Stimulated activated memory B cell treated with anti-CD40 and anti-IgM and Interleukin-4, amounts not matched to agents 10 μg/mL and 1 μg/mL and 100 μg/mL, for 72 hours (primary cell): ENCODE measurements around the gene CXorf65.

Experiments
- ATAC-seq: fragments of 150-1000 bp; cut with Tn5 transposase; 2 replicates; pipeline ENCODE4 v1.10.0; 2021
- H3K27ac Mint-ChIP-seq: one replicate; pipeline ENCODE4 v1.8.0; 2022; ENCODE audit warnings: mild to moderate bottlenecking, mixed read lengths
- H3K27me3 Mint-ChIP-seq: one replicate; pipeline ENCODE4 v1.8.0; 2022; ENCODE audit warnings: mixed read lengths
- H3K36me3 Mint-ChIP-seq: one replicate; pipeline ENCODE4 v1.8.0; 2022; ENCODE audit warnings: mixed read lengths
- H3K4me1 Mint-ChIP-seq: one replicate; pipeline ENCODE4 v1.8.0; 2022; ENCODE audit warnings: mixed read lengths
- H3K4me3 Mint-ChIP-seq: one replicate; pipeline ENCODE4 v1.8.0; 2022; ENCODE audit warnings: mild to moderate bottlenecking, moderate library complexity, mixed read lengths
- H3K9me3 Mint-ChIP-seq: one replicate; pipeline ENCODE4 v1.8.0; 2022; ENCODE audit warnings: mixed read lengths

Gene CXorf65

DNA sequence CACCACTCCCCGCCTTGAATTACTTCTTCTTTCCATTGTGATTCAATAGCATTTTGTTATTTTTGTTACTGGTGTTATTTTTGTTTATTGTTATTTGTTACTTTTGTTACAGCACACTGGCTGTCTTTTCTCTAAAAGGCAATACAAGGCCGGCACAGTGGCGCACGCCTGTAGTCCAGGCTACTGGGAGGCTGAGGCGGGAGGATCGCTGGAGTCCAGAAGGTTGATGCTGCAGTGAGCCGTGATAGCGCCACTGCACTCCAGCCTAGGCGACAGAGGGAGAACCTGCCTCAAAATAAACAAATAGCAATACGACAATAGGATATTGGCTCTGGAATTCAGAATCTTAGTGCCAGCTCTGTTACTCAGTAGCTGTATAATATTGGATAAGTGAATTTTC is 10.8 kb upstream of the CXorf65 start:
- Mint-ChIP-seq H3K4me1 (peaks cover 10% of the 10 kb centered on the region), H3K9me3 (no peaks in the 10 kb centered on the region), H3K4me3 (no peak overlapping the region), H3K36me3 (peaks cover 10% of the 10 kb centered on the region), H3K27ac (peak overlapping the region; percentile 98), H3K27me3 (no peaks in the 10 kb centered on the region)
- no peak for ATAC-seq

DNA sequence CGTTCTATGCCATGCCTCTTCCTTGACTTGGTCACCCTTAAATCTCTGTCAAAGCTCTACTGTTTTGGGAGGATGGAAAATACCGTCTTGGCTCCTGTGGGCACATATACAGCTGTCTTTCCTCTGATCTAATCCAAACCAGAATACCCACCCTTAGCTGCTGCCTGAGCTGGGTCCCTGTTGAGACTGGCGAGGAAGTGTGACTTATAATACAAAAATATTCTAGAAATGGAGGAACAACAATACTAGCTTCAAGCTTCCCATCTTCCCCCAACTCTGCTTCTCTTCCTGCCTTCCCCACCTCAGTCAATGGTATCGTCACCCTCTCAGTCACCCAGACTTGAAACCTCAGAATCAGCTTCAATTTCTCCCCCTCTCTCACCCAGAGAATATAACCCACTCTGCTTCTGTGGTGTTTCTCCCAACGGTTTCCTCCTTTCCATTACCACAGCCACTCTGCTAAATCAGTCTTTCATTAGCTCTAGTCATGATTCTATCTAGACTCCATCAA is 5.4 kb upstream of the CXorf65 start:
- H3K4me3 Mint-ChIP-seq, result peak overlapping the region; percentile 98
- no peaks in the 10 kb centered on the region for H3K27me3 Mint-ChIP-seq
- H3K4me1 Mint-ChIP-seq, result peaks cover 49% of the 10 kb centered on the region
- peak overlapping the region; percentile 94 for H3K27ac Mint-ChIP-seq
- ATAC-seq, result peak; percentile 32
- peaks cover 41% of the 10 kb centered on the region for H3K36me3 Mint-ChIP-seq
- H3K9me3 Mint-ChIP-seq, result no peaks in the 10 kb centered on the region

DNA sequence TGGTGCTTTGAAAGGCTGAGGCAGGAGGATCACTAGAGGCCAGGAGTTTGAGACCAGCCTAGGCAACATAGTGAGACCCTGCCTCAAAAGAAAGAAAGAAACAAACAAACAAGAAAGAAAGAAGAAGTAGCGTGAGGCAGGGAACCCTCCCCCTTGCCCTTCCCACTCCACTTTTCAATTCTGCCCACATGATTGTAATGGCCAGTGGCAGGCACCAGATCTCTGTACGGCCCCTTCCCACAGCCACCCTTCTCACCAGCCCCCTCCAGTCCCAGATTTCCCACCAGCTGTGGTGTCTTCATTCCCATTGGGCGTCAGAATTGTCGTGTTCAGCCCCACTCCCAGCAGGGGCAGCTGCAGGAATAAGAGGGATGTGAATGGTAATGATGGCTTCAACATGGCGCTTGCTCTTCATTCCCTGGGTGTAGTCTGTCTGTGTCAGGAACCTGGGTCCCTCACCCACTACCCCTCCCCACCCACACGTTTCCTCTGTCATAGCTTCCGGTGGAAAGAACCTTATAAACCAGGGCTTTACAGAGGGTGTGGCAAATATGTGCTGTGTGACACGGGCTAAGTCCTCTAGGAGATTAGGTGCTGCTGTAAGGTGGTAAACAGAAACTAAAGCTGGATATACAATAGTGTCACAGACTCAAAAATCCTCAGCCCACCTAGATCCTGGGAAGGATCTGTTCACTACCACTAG is 4.8 kb upstream of the CXorf65 start, which contains the start of gene IL2RG:
Gene IL2RG, minus strand, starts transcription at position 437 of the 703 bp plus-strand sequence. Its CDS starts 38 bp downstream, at position 399.
- ATAC-seq, result peak; percentile 98
- peak within 1 kb of the TSS; percentile 94 for H3K27ac Mint-ChIP-seq
- H3K4me1 Mint-ChIP-seq, result peaks cover 55% of the 10 kb centered on the region
- no peaks in the 10 kb centered on the region for H3K27me3 Mint-ChIP-seq
- no peaks in the 10 kb centered on the region for H3K9me3 Mint-ChIP-seq
- H3K4me3 Mint-ChIP-seq, result peak within 1 kb of the TSS; percentile 98
- peaks cover 48% of the 10 kb centered on the region for H3K36me3 Mint-ChIP-seq

DNA sequence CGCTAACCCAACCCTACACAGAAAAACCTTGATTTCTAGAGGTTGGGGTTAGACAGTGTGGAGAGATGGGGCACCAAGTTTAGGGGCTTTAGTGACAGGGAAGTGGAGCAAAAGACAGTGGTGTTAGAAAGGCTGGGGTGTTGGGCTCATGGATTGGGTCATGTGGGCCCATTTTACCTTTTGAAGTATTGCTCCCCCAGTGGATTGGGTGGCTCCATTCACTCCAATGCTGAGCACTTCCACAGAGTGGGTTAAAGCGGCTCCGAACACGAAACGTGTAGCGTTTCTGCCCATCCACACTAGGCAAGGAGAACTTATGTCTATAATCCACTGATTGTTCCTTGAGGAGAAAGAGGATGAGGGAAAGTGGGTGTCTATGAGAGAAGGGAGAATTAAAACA is 2.5 kb upstream of the CXorf65 start:
- Mint-ChIP-seq H3K27me3 (no peaks in the 10 kb centered on the region), H3K27ac (peak overlapping the region; percentile 94), H3K4me1 (peaks cover 74% of the 10 kb centered on the region), H3K9me3 (no peaks in the 10 kb centered on the region), H3K36me3 (peaks cover 58% of the 10 kb centered on the region), H3K4me3 (peak overlapping the region; percentile 98)
- no peak for ATAC-seq

DNA sequence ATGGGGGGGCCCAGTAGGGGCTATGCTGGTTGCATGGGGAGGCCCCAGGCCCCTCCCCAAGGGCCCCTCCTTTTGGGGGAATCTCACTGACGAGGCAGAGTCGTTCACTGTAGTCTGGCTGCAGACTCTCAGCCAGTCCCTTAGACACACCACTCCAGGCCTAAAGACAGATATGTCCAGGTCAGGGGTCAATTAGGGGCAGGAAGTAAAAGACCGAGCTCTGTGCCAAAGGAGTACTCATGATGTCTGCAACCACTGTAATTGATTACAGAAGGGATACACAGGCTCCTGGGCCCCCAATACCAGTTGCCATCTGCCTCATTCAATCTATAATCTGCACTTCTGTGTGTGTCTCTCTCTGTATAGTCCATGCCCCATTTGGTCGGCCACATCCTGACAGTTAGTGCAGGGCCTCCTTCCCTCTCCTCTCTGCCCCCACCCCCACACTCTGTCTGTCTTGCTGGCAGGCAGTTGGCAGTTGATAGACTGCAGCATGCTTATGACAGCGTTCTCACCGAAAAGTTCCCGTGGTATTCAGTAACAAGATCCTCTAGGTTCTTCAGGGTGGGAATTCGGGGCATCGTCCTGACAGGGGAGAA is 1.3 kb upstream of the CXorf65 start:
- H3K4me1 Mint-ChIP-seq, result peaks cover 86% of the 10 kb centered on the region
- H3K27ac Mint-ChIP-seq, result peak overlapping the region; percentile 94
- peak overlapping the region; percentile 98 for H3K4me3 Mint-ChIP-seq
- no peaks in the 10 kb centered on the region for H3K9me3 Mint-ChIP-seq
- H3K36me3 Mint-ChIP-seq, result peaks cover 58% of the 10 kb centered on the region
- H3K27me3 Mint-ChIP-seq, result no peaks in the 10 kb centered on the region
- no peak for ATAC-seq

DNA sequence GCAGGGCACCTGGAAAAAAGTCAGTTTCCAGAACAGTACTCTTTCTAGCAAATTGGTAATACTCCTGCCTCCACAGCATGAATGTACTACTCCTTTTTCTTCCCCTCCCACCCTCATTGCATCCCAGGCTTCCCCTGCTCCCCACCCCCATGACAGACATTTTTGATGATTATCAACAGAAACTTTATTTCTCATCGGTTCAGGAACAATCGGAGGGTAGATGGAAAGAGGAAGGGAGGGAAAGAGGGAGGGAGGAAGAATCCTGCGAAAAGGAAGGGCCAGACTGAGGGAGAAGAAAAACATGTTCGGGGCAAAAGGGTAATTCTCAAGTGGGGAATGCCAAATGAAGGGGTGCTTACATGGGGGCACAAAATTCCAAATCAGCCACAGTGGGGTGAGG is 705 bp upstream of the CXorf65 start:
- H3K36me3 Mint-ChIP-seq, result peaks cover 58% of the 10 kb centered on the region

DNA sequence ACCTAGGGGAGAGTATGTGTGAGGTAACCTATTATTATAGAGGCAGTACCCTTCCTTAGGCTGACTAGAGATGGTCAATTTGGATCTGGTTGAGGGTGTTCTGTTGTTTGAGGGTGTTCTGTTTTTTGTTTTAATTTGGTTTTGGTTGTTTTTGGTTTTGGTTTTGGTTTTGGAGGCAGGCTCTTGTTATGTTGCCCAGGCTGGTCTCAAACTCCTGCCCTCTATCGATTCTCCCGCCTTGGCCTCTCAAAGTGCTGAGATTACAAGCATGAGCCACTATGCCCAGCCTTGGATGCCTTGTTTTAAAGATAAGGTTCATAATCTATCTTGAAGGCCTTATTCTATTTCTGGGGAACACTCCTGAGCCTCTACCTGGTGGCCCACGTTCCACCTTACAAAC is 912 bp downstream of the CXorf65 start:
- Mint-ChIP-seq H3K36me3 (peaks cover 53% of the 10 kb centered on the region), H3K27ac (peak overlapping the region; percentile 54), H3K4me1 (peaks cover 88% of the 10 kb centered on the region), H3K9me3 (no peaks in the 10 kb centered on the region), H3K27me3 (no peaks in the 10 kb centered on the region), H3K4me3 (no peak overlapping the region)
- no peak for ATAC-seq

More for the DNA sequence above, 705 bp upstream of the CXorf65 start:
- peaks cover 86% of the 10 kb centered on the region for H3K4me1 Mint-ChIP-seq
- H3K9me3 Mint-ChIP-seq, result no peaks in the 10 kb centered on the region
- no peak overlapping the region for H3K4me3 Mint-ChIP-seq
- H3K27ac Mint-ChIP-seq, result no peak overlapping the region
- no peaks in the 10 kb centered on the region for H3K27me3 Mint-ChIP-seq
- ATAC-seq, result no peak

DNA sequence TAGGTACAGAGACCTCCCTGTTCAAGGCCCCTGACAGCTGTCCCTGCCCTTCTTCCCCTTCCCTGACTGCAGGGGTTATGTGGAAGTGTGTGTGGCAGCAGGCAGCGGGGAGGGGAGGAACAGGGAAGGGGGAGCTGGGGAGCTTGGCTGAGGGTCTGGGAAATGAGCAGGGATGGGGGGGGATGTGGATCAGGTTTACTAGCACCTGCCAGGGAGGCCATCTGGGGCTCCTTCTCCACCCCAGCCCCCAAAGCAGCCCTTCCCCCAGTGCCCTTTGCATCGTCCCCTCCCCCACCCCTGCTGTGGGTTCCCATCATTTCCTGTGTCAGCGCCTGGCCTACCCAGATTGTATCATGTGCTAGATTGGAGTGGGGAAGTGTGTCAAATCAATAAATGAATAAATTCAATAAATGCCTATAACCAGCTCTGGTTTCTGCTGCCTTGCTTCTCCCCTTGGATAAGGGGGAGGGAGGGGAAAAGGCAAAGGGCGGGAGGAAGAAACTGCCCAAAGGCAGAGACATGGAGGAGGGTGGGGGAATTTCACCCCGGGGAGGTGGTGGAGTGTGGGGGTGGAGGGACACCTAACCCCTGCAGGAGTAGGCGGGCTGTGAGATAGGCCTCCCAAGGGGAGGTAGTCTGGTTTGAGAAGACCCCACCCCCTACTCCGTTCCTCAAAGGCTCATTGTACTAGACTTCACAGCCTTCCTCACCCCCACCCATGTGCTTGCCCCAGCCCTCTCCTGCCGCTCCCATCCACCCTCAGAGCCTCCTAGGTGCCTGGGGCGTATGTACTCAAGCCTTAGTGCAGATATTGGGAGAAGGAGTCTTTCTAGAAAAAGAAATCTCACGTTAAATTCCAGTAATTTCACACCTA is 3.2 kb downstream of the CXorf65 start:
- H3K36me3 Mint-ChIP-seq, result peaks cover 31% of the 10 kb centered on the region
- H3K4me3 Mint-ChIP-seq, result peak overlapping the region; percentile 52
- H3K27me3 Mint-ChIP-seq, result no peaks in the 10 kb centered on the region
- peaks cover 80% of the 10 kb centered on the region for H3K4me1 Mint-ChIP-seq
- peak overlapping the region; percentile 89 for H3K27ac Mint-ChIP-seq
- no peaks in the 10 kb centered on the region for H3K9me3 Mint-ChIP-seq
- peak; percentile 78 for ATAC-seq

DNA sequence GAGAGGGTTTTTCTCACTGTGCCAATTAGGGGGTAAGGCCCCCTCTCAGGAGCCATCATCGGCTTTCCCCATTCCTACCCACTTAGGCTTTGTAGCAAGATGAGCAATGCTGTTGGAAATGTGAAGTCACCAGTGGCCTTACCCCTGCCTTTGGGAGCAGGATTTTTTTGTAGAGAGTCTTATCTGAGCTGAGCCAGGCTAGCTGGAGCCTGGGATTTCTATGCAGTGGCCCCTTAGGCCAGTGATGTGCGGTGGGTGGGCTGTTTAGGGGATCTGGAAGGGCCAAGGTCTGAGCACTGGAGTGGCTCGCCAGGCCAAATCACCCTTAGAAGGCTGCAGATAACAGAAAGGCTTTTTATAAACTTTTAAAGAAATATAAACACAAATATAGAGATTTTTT is 4.2 kb downstream of the CXorf65 start:
- Mint-ChIP-seq H3K4me3 (no peak overlapping the region), H3K27me3 (no peaks in the 10 kb centered on the region)
- ATAC-seq, result no peak

DNA sequence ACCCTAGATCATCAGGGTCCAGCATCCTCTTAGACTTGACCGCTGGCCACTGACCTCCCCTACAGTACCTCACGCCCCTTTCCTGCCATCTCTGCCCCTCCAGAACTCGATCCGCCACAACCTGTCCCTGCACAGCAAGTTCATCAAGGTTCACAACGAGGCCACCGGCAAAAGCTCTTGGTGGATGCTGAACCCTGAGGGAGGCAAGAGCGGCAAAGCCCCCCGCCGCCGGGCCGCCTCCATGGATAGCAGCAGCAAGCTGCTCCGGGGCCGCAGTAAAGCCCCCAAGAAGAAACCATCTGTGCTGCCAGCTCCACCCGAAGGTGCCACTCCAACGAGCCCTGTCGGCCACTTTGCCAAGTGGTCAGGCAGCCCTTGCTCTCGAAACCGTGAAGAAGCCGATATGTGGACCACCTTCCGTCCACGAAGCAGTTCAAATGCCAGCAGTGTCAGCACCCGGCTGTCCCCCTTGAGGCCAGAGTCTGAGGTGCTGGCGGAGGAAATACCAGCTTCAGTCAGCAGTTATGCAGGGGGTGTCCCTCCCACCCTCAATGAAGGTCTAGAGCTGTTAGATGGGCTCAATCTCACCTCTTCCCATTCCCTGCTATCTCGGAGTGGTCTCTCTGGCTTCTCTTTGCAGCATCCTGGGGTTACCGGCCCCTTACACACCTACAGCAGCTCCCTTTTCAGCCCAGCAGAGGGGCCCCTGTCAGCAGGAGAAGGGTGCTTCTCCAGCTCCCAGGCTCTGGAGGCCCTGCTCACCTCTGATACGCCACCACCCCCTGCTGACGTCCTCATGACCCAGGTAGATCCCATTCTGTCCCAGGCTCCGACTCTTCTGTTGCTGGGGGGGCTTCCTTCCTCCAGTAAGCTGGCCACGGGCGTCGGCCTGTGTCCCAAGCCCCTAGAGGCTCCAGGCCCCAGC is 5.7 kb downstream of the CXorf65 start:
- Mint-ChIP-seq H3K4me3 (no peak overlapping the region), H3K9me3 (no peaks in the 10 kb centered on the region), H3K36me3 (peaks cover 6% of the 10 kb centered on the region), H3K27ac (peak overlapping the region; percentile 74), H3K4me1 (peaks cover 59% of the 10 kb centered on the region), H3K27me3 (no peaks in the 10 kb centered on the region)
- no peak for ATAC-seq

More for the DNA sequence above, 4.2 kb downstream of the CXorf65 start:
- H3K4me1 Mint-ChIP-seq, result peaks cover 71% of the 10 kb centered on the region
- peaks cover 20% of the 10 kb centered on the region for H3K36me3 Mint-ChIP-seq
- H3K27ac Mint-ChIP-seq, result peak overlapping the region; percentile 89
- H3K9me3 Mint-ChIP-seq, result no peaks in the 10 kb centered on the region

DNA sequence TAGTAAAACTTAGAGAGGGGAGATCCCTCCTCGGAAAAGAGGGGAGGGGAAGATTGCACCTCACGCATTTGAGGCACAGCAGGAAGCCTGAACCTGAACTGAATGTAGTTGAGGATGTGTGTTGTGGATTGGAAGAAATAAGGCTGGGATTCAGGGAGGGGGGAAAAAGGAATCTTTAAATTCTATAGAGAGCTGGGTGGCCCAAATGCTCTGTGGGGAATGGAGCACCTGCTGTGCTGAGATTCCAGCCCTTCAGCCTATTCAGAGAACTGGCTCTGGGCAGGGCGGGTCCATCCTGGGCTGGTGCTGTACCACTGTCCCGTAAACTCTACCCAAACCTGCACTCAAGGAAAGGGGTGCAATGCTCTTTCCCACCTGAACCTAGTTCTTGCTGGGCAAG is 6.8 kb downstream of the CXorf65 start:
- Mint-ChIP-seq H3K4me1 (peaks cover 57% of the 10 kb centered on the region), H3K36me3 (no peaks in the 10 kb centered on the region), H3K9me3 (no peaks in the 10 kb centered on the region), H3K4me3 (no peak overlapping the region), H3K27ac (peak overlapping the region; percentile 22), H3K27me3 (no peaks in the 10 kb centered on the region)
- no peak for ATAC-seq

DNA sequence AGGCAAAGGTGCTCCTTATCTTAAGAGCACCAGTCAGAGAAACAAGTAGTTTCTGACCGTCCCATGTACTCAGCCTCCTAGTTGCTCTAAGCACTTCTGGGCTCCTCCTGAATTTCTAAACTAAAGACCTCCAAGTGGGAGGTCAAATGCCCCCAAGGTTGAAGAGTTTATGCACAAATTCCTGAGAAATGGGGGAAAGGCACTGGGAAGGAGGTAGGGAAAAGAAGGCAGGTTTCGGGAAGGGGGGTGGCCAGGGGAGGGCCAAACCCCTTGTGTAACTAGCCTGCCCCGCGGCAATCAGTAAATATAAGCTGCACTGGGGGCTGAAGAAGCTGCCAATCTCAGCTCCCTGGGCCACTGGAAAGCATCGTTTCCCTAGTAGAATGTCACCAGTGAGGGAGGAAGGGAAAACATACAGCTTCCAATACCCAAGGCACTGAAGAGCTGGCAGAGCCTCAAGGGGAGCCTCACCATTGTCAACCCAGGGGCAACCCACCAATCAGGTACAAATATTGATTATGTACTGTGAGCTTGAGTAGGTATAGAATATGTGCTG is 7.5 kb downstream of the CXorf65 start:
- Mint-ChIP-seq H3K4me3 (no peak overlapping the region), H3K27ac (peak overlapping the region; percentile 22), H3K36me3 (no peaks in the 10 kb centered on the region), H3K27me3 (no peaks in the 10 kb centered on the region), H3K9me3 (no peaks in the 10 kb centered on the region), H3K4me1 (peaks cover 51% of the 10 kb centered on the region)
- no peak for ATAC-seq

DNA sequence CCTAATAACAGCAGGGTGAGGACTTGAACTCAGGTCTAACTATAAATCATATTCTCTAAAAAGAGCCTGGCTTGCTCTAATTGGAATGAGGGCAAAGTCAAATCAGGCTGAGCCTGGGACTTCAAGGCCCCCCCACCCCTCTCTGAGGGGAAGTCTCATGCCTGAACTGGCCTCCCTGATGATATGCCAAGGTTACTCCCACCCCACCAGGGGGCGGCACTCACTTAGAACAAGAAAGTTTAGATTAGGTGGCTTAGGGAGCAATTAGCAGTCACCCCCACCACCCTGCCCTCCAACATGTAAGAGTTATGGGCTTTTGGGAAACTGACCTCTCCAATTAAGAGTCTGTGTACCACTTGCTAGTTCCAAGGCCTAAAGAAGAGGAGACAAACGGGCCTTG is 8.2 kb downstream of the CXorf65 start:
- Mint-ChIP-seq H3K36me3 (no peaks in the 10 kb centered on the region), H3K27ac (peak overlapping the region; percentile 22), H3K9me3 (no peaks in the 10 kb centered on the region), H3K27me3 (no peaks in the 10 kb centered on the region), H3K4me1 (peaks cover 44% of the 10 kb centered on the region), H3K4me3 (no peak overlapping the region)
- ATAC-seq, result peak; percentile 62

DNA sequence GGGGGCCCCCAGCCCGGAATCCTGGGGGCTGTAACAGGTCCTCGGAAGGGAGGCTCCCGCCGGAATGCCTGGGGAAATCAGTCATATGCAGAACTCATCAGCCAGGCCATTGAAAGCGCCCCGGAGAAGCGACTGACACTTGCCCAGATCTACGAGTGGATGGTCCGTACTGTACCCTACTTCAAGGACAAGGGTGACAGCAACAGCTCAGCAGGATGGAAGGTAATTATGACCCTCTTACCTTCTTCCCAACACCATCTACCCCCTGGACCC is 9.8 kb downstream of the CXorf65 start:
- peak overlapping the region; percentile 99 for H3K4me3 Mint-ChIP-seq
- H3K27me3 Mint-ChIP-seq, result no peaks in the 10 kb centered on the region
- peak overlapping the region; percentile 98 for H3K27ac Mint-ChIP-seq
- H3K4me1 Mint-ChIP-seq, result peaks cover 33% of the 10 kb centered on the region
- ATAC-seq, result no peak
- H3K36me3 Mint-ChIP-seq, result no peaks in the 10 kb centered on the region
- H3K9me3 Mint-ChIP-seq, result no peaks in the 10 kb centered on the region
